ENCODE data around the gene RARG.

Gene RARG

GRCh38 chr12:53220694-53221202, 11.3 kb downstream of the RARG start:
- ATAC-seq, result peak; percentile 76
- TF ChIP-seq ZFP30 (CRISPR knock-in tag; IDR thresholded peaks at IDR 0.05), result peak; percentile 41; the same call in 1 of the 2 replicates
- no peak for TF ChIP-seq SNAI2 (CRISPR knock-in tag; IDR thresholded peaks at IDR 0.05)

- no peak for TF ChIP-seq TSHZ2 (CRISPR knock-in tag; IDR thresholded peaks at IDR 0.05)
- TF ChIP-seq POU6F1 (CRISPR knock-in tag; IDR thresholded peaks at IDR 0.05; ENCODE audit: borderline replicate concordance, low read depth), result no peak
- no peak for TF ChIP-seq CREB5 (CRISPR knock-in tag; IDR thresholded peaks at IDR 0.05; ENCODE audit: low read depth)
- TF ChIP-seq ZNF70 (CRISPR knock-in tag; IDR thresholded peaks at IDR 0.05), result no peak
- no peak for TF ChIP-seq TOX (CRISPR knock-in tag; IDR thresholded peaks at IDR 0.05; ENCODE audit: borderline replicate concordance)
- TF ChIP-seq TCF4 (CRISPR knock-in tag; IDR thresholded peaks at IDR 0.05; ENCODE audit: borderline replicate concordance), result no peak
- TF ChIP-seq PATZ1 (CRISPR knock-in tag; IDR thresholded peaks at IDR 0.05; ENCODE audit: borderline replicate concordance), result no peak
- no peak for TF ChIP-seq ARNTL (CRISPR knock-in tag; IDR thresholded peaks at IDR 0.05; ENCODE audit: borderline replicate concordance, low read depth)
- no peak for TF ChIP-seq CSDC2 (CRISPR knock-in tag; IDR thresholded peaks at IDR 0.05)
- TF ChIP-seq SNAI2 (CRISPR knock-in tag; IDR thresholded peaks at IDR 0.05), result no peak
- no peak for TF ChIP-seq ZC3H10 (CRISPR knock-in tag; IDR thresholded peaks at IDR 0.05)
- no peak for TF ChIP-seq ISL1 (CRISPR knock-in tag; IDR thresholded peaks at IDR 0.05)
- no peak for TF ChIP-seq ZFP30 (CRISPR knock-in tag; IDR thresholded peaks at IDR 0.05)
- no peak for TF ChIP-seq PPARA (CRISPR knock-in tag; IDR thresholded peaks at IDR 0.05; ENCODE audit: borderline replicate concordance)
- TF ChIP-seq ZNF8 (CRISPR knock-in tag; IDR thresholded peaks at IDR 0.05), result no peak
- ATAC-seq, result peak; percentile 42
Measured at GRCh38 chr12:53219956-53220693, 11.9 kb downstream of the RARG start.

- TF ChIP-seq BACH2 (CRISPR knock-in tag; IDR thresholded peaks at IDR 0.05; ENCODE audit: borderline replicate concordance) (no peak), OSR1 (CRISPR knock-in tag; IDR thresholded peaks at IDR 0.05) (no peak), TOX (CRISPR knock-in tag; IDR thresholded peaks at IDR 0.05; ENCODE audit: borderline replicate concordance) (no peak), SNAI2 (CRISPR knock-in tag; IDR thresholded peaks at IDR 0.05) (no peak), ESRRG (CRISPR knock-in tag; IDR thresholded peaks at IDR 0.05) (no peak), PPARA (CRISPR knock-in tag; IDR thresholded peaks at IDR 0.05; ENCODE audit: borderline replicate concordance) (no peak), CREB5 (CRISPR knock-in tag; IDR thresholded peaks at IDR 0.05; ENCODE audit: low read depth) (no peak)
Measured at GRCh38 chr12:53219292-53219955, 12.6 kb downstream of the RARG start.

More at GRCh38 chr12:53219292-53219955, 12.6 kb downstream of the RARG start:
- no peak for ATAC-seq

Measured in SK-N-SH treated with all-trans-retinoic acid at 6 μM for 48 hours (cell line).